Neural progenitor cell (in vitro differentiated cells): ENCODE data around the gene PROX2.

Experiments
- CTCF ChIP-seq: fragments of 200-600 bp; sonication (generic); IDR thresholded peaks from 2 replicates; pipeline ENCODE4 v1.5.1; 2017; ENCODE audit warnings: antibody characterized with exemption, mild to moderate bottlenecking
- EZH2 ChIP-seq: fragments of 200-600 bp; sonication (generic); IDR thresholded peaks from 2 replicates; pipeline ENCODE4 v1.6.1; 2017; ENCODE audit warnings: antibody characterized with exemption, mild to moderate bottlenecking, moderate library complexity

DNA sequence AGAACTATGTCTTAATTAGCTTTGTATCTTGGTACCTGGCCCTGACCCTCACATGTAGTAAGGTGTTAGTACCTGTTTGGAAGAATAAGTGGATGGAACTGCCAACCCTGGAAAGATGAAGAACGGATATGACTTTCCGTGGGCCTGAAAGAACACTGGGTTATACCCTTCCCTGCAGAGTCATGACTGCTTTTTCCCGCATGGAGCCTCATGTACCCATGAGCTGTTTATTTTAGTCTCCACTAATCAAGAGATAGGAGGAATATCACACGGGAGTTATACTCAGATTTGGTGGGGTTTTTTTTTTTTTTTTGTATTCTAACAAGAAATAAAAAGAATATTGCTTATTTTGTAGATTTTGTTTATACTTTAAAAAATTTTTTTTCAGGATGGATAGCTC is 21.7 kb upstream of the PROX2 start:
- no peak for TF ChIP-seq CTCF
- no peak for TF ChIP-seq EZH2
